HG03139 (cell line): ENCODE results near the gene SYT14.
"Not testable (repeated sequence)": the region's sequence is repeated elsewhere in the genome, so short reads cannot be mapped to it uniquely, and the experiment has no call there.

ENCODE experiments used
- ATAC-seq: cut with Tn5 transposase; IDR thresholded peaks from one replicate; pipeline ENCODE4 v1.9.1; 2021; ENCODE audit not compliant: unreplicated experiment

SYT14 gene

DNA sequence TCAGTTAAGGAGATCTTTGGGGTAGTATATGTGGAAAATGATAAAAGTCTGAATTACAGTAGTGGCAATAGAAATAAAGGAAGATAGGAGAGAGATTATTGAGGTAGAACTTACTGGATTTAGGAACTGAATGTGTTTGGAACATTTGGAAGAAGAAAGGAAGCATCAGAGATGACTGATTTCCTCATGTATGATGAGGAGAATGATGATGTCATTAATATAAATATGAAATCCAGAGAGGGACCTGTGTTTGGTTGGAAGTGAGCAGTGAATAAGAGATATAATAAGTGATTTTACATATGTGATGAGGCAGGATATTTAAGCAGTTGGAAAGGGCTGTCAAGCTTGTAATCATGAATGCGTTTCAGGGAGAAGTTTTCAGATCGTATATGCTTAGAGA lies 86.3 kb downstream of the SYT14 start:
- ATAC-seq, result no peak

DNA sequence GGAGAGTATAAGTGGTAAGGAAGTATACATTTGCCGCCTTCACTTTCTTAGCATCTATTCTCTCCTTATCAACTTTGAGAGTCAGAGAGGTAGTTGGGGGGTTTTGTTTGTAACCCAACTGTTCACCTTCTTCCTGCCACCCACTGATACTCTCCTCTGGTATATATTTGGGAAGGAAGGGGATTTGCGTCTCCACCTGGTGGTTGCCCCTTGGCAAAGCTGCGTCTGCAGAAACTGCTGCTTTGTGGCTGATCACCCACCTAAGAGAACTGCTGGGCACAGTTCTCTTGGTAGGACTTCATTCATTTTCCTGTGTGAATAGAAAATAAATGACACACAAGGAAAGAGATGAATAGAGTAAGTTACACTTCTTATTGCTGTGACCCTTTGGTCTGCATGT lies 87.0 kb downstream of the SYT14 start:
- no peak for ATAC-seq

DNA sequence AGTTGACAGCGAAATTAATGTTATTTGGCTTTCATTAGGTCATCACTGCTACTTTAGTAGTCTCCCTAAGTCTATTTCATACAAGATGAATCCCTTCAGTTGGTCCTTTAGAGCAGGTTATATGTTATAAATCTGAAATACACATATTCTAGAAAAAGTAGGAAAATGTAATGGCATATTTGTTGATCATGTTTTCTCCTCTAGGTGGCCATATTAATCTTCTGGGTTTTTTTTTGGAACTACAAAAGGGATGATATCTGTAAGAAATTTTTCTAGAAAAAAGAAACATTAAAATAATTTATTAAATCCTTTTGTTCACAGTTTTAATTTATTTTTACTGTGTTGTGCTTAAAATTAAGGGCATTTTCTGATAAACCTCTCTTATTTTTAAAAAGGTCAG lies 87.9 kb downstream of the SYT14 start:
- no peak for ATAC-seq

DNA sequence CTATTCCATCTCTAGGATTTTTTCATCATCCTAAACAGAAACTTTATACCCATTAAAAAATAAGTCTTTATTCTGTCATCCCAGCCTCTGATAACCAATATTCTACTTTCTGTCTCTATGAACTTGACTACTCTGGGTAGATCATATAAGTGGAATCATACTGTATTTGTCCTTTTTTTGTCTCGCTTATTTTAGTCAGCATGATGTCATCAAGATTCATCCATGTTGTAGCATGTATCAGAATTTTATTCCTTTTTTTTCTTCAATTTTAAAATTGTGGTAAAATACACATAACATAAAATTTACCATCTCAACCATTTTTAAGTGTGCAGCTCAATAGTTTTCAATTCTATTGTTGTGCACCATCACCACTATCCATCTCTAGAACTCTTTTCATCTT lies 90.0 kb downstream of the SYT14 start:
- ATAC-seq, result no peak

DNA sequence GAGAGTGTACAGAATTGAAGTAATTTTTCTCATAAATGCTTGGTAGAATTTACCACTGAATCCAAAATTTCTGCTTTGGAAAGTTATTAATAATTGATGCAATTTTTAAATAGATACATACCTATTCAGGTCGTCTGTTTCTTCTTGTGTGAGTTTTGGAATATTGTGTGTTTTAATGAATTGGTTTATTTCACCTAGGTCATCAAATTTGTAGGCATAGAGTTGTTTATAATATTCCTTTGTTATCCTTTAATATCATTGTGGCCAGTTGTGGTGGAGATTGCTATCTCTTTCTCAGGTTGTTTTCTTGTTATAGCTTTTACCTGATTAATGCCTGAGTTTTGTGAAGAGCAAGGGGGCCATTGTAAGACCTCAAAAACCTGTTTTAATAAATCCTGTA lies 93.5 kb downstream of the SYT14 start:
- ATAC-seq, result no peak

DNA sequence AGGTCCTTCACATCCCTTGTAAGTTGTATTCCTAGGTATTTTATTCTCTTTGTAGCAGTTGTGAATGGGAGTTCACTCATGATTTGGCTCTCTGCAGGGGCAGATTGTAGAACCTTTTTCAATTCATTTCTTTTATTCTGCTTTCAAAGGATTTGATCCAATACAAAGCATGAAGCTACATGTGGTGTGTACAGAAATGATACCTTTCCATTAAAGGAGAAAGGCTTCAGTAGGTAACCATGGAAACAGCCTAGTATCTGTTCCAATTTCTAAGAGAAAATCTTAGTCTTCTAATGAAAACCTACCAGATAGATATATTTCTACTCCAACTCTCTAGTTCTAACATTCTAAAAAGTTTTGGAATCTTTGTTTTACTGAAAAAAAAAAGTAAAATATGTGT lies 105.0 kb downstream of the SYT14 start:
- no peak for ATAC-seq

DNA sequence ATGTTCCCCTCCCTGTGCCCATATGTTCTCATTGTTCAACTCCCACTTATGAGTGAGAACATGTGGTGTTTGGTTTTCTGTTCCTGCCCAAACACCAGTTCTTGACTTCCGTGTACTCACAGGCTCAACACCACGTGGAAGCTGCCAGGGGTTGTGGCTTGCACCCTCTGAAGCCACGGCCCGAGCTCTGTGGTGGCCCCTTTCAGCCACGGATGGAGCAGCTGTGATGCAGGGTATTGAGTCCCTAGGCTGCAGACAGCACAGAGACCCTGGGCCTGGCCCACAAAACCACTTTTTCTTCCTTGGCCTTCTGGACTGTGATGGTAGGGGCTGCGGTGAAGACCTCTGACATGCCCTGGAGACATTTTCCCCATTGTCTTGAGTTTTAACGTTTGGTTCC lies 111.6 kb downstream of the SYT14 start:
- no peak for ATAC-seq

DNA sequence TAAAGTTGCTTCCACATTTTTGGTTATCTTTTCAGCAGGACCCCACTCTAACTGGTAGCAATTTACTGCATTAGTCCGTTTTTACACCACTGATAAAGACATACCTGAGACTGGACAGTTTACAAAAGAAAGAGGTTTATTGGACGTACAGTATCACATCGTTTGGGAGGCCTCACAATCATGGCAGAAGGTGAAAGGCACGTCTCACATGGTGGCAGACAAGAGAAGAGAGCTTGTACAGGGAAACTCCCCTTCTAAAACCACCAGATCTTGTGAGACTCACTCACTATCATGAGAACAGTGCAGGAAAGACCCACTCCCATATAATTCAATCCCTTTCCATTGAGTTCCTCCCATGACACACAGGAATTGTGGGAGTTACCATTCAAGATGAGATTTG lies 112.5 kb downstream of the SYT14 start:
- not testable (repeated sequence) for ATAC-seq

DNA sequence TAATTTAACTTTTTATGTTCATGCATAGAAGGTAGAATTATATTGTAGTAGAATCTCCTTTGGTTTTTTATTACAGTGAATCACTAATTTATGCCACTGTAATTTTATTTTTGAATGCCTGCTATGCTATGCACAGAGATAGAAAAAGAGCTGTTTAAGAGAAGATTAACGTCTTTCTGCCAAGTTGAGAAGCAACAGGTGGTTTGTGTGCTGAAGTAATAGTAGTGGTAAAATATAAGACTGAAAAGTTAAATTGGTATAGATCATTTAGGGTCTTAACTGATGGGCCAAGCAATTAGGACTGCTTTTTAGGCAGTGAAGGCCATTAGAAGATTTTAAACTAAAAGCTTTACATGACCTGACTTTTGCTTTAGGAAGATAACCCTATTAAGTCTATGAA lies 115.1 kb downstream of the SYT14 start:
- ATAC-seq, result no peak

DNA sequence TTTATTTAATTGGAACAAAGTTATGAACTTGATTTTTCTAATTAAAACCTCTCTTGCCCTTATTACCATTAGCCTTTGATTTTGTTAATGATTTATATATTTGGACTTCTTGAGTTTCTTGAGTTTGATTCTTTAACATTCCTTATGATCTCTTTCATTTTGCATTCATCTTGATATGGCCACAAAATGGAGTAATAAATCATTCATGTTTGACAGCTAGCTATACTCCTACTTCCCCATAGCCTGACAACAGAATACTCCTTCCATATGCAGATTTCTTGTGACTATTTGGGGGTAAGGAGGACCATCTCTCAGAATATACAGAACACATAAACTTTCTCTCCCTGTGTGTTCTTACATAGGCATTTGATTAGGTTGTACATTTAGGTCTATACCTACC lies 119.6 kb downstream of the SYT14 start:
- ATAC-seq, result no peak

DNA sequence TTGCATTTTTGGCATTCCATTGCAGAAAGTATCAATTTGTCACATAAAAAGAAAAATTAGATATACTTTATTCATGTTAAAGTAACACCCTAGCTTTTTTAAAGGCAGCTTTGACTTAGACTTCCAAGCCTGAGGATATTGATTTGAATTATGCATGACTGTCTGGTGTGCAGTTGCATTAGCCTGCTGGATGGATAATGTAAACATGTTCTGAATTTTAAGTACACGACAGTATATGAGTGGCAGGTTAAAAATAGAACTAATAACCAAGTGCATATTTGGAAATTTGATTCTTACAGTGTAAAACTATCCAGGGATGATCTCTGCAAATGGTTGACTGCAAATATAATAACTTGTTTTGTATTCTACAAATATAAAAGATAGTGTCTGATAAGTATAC lies 124.0 kb downstream of the SYT14 start:
- ATAC-seq, result no peak

DNA sequence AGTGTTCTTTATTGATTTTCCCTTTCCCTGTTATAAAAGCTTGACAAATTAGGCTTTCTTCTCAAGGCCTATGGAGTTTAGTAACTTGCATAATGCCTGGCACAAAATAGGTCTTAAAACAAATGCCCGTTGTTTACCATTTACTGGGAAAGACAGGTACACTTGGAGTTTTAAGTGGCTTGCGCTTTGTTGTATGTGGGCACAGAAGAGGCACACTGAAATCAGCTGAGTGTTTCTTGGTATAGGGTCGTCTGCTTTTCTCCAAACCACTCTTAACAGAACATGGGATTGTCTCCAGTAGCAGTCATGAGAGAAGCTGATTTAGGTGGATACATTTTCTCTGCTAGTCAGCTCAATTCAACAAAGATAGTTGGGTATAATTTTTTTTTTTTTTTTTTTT lies 132.5 kb downstream of the SYT14 start:
- no peak for ATAC-seq

DNA sequence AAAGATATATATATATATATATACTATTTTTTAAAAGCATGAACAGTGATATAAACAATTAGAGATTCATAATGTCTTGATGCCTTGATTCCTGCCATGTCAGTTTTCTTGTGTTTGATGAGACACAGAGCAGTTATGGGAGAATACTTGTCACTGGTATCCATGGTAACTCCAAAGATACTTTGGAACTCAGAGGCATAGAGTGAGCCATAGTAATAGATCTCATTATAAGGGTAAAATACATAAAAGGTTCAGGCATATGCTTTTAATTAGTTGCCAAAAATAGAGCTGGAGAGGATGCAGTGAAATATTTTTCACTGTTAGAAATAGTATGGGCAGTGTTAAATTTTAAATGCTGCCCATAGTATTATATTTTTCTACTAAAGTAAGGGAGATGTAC lies 134.1 kb downstream of the SYT14 start:
- ATAC-seq, result no peak

DNA sequence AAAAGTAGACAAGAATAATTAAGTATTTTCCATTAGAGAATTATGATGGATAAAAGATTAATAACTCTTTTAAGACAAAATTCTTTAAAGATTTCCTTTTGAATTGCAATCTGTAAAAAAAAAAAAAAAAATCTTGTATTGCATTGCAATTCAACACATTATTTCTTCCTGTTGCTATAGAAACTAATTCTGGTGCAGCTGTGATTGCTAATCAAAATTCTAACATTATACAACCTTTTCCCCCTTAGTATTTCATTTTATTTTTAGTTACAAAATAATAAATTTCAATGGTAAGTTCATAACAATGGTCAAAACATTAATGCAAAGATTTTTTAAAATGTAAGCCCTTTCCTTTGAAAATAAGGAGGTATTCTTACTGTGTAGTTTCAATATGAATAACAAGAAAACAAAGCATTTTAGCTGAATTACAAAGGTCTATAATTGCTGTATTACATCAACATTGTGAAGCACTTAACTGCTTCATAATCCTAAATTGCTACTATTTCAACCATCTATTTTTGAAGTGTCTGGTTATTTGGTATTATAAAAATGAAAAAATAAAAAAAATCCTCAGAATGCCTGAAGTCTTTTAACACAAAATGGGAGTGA lies 135.0 kb downstream of the SYT14 start:
- ATAC-seq, result no peak

DNA sequence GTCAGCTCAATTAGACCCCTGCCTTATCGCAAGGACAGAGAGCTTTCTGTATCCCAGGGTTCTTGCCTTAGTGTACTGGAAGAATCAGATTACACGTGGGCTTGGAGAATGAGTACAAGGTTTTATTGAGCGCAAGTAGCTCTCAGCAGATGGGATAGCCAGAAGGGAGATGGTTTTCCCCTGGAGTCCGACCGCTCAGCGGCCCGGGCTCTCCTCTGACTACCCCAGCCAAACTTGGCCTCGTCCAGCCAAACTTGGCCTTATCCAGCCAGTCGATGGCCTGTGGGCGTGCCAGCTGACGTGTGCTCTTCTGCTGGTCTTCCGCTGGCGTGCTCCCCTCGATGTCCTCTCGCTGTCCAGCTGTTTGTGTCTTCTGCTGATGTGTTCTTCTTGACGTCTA lies 136.9 kb downstream of the SYT14 start:
- no peak for ATAC-seq

DNA sequence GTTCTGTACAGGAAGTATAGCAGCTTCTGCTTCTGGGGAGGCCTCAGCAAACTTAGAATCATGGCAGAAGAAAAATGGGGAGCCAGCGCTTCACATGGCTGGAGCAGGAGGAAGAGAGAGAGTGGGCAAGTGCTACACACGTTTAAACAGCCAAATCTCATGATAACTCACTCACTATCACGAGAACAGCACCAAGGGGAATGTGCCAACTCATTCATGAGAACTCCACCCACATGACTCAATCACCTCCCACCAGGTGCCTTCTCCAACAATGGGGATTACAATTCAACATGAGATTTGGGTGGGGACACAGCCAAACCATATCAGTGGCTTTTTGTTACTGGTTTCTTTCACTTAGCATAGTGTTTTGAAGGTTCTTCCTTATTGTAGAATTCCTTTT lies 138.6 kb downstream of the SYT14 start:
- no peak for ATAC-seq

DNA sequence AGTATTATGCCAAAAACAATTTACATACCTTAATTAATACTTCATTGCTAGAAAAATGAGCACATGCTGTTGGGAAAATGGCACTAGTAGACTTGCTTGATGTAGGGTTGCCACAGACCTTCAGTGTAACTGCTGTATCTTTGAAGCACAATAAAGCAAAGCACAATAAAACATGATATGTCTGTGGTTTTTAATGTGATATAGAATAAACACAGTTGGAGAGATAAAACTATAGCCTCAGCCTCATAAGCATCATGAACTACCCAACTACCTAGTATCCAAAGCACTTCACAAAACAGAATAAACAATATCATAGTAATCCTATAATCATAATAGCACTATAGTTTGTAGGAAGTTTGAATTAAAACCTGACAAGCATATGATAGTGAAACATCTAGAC lies 143.5 kb downstream of the SYT14 start:
- no peak for ATAC-seq

DNA sequence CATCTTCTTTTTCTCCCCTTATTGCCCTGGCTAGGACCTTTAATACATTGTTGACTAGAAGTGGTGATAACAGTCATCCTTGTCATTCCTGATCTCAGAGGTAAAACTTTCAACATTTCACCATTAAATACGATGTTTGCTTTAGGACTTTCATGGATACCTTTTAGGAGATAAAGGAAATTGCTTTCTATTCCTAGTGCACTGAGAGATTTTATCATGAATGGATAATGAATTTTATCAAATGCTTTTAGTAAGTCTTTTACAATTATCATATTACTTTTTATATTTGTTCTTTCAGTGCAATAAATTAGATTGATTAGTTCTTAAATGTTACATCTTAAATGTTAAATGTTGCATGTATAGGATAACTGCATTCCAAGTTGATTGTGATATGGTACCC lies 147.3 kb downstream of the SYT14 start:
- no peak for ATAC-seq

DNA sequence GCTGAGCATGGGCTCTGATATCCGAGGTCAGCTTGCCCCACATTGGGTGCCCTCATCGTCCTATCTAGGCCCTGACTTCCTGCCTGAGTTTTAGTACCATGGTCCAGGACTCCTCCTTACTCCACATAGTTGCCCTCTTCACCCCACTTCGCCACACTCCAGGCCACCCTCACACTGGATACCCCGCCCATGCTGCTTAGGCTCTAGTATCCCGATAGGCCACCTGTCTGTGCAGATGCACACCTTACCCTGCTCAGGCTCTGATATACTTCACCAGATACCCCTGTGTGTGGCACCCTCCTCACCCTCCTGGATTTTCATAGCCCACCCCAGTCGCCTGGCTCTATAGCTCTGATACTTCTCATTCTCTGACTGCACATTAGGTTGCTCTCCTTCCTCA lies 149.0 kb downstream of the SYT14 start:
- ATAC-seq, result no peak

DNA sequence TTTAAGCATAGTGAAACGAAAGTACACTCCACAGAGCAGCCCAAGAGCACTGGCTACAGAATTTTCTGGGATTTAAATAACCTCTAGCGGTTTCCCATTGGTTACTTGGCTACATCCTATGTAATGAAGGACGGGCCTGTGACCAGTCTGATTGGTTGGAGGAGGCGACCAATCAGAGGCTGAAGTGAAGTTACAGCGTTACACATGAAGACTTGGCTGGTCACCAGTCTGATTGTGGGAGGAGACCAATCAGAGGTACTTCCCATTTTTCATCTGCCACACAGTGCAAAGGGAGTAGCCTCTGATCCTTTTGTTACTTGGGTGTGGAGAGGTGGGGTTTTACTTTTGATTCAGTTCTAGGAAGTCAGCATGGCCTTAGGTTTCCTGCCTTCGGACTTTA lies 151.8 kb downstream of the SYT14 start:
- ATAC-seq, result no peak

DNA sequence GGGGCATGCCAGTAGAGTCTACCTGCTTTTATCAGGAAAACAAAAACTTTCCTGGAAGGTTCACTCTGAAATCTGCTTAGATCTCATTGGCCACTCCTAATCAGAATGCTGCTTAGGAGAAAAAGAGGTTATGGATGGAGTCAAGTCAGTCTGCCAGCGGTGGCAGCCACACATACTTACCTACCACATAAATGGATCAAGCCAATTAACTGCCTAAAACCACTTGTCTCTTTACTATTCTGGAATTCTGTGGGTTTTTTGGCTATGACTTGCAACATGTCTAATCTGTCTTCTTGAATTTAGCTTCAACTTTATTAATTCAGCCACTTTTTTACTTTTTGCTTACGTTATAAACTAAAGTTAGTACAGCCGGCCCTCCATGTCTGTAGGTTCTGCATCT lies 154.3 kb downstream of the SYT14 start:
- no peak for ATAC-seq

DNA sequence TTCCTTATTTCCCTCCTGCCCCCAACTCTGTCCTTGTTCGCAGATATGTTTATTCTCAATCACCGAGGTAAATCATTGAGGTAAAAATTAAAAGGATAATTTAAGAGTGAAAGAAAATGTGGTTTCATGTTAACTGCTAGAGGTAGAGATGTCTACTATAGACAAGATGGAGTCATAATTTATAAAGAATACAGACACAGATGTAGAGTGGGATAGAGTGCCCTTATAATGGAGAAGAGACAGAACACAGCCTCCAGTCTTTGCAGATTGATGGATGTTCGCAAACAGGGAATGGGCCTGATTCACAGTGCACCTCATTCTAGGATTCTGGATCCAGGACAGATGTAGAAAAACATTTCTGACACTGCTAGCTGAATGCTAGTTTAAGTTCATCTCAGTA lies 155.4 kb downstream of the SYT14 start:
- ATAC-seq, result no peak

DNA sequence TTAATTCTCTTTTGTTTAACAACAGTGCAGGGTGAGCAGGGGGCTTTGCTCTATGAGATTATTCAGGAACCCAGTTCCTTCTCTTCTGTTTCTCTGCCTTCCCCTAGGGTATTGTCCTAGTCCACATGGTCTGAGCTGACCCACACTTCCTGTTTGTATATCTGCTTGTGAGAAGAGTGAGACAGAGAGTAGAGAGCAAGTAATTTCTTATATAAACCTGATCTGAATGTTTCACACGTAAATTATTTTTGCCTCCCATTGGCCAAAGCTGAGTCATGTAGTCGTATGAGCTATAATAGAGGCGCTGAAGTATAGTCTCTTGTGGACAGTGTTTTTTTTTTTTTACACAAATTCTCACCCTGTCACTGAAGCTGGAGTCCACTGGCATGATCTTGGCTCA lies 160.3 kb downstream of the SYT14 start:
- no peak for ATAC-seq

DNA sequence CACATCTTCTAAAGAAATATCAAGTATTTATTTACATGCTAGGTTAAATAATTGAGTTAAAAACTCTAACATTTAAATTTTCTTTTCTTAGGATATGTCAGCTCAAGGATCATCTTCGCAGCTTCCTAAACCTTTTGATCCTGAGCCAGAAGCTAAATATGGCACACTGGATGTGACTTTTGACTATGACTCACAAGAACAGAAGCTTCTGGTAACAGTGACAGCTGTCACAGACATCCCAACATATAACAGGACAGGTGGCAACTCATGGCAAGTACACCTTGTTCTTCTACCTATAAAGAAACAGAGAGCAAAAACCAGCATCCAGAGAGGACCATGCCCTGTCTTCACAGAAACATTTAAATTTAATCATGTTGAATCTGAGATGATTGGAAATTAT lies 161.9 kb downstream of the SYT14 start:
- ATAC-seq, result no peak
